HepG2 (cell line): ENCODE measurements around the gene USP5. TPM values are rescaled to one million over a fixed set of nuclear protein-coding genes. Genes with fewer than 3 reads are reported as not detected.
A peak's percentile ranks its signal among the peaks of the same experiment; 100 is the strongest.

Experiments
- RAD21 ChIP-seq: fragments of 450-650 bp; formaldehyde crosslinking; IDR thresholded peaks from 2 replicates; pipeline ENCODE4 v1.5.0; 2020; ENCODE audit warnings: mild to moderate bottlenecking
- ZNF431 ChIP-seq: sonication (generic); formaldehyde crosslinking; IDR thresholded peaks from 2 replicates; pipeline ENCODE4 v1.9.0; 2022; ENCODE audit warnings: missing genetic modification reagents, low read depth, mild to moderate bottlenecking, borderline replicate concordance
- ZNF629 ChIP-seq: sonication (generic); formaldehyde crosslinking; conservative IDR thresholded peaks from 2 replicates; pipeline ENCODE4 v1.5.0; 2020; ENCODE audit warnings: missing genetic modification reagents
- polyA plus RNA-seq, 8 experiments: library from polyadenylated mRNA; depleted of rRNA in 3 of 8; stranded (reverse) in 7 of 8; unstranded in 1 of 8; fragments of >200 nt; fragmentation: Illumina TruSeq in 4 of 8; extraction: Trizol in 4 of 8; gene quantifications; 2 replicates each; pipeline versions ENCODE4 v1.2.1 to v1.2.3, GENCODE V29; 2011 to 2016; ENCODE audit warnings: low read depth in 4 of 8, missing spikeins in 1 of 8, mixed read lengths in 1 of 8; ENCODE audit not compliant: insufficient read depth in 1 of 8
- total RNA-seq, 5 experiments: library from RNA; depleted of rRNA; stranded (reverse); fragments of >200 nt; fragmentation: Illumina TruSeq; extraction: Trizol; gene quantifications; 2 replicates each; pipeline ENCODE4 v1.2.3, GENCODE V29; 2016; ENCODE audit warnings: low read depth in 1 of 5
- TF ChIP-seq, protein P1 (sequence below), 2 experiments: sonication (generic) in 1 of 2; formaldehyde crosslinking in 1 of 2; IDR thresholded peaks; 2 replicates each; pipeline versions ENCODE4 v1.4.0 to v1.6.1; 2018 to 2020; ENCODE audit warnings: missing genetic modification reagents in 2 of 2, borderline replicate concordance in 1 of 2, low read depth in 1 of 2, mild to moderate bottlenecking in 1 of 2, missing biosample characterization in 1 of 2
- TF ChIP-seq, protein P2 (sequence below): sonication (generic); formaldehyde crosslinking; IDR thresholded peaks from 2 replicates; pipeline ENCODE4 v1.4.0; 2020; ENCODE audit warnings: missing genetic modification reagents
- TF ChIP-seq, protein P3 (sequence below): sonication (generic); formaldehyde crosslinking; IDR thresholded peaks from 2 replicates; pipeline ENCODE4 v1.4.0; 2020; ENCODE audit warnings: missing genetic modification reagents
- TF ChIP-seq, protein P4 (sequence below): sonication (generic); formaldehyde crosslinking; IDR thresholded peaks from 2 replicates; pipeline ENCODE4 v1.5.0; 2020; ENCODE audit warnings: missing genetic modification reagents, mild to moderate bottlenecking, borderline replicate concordance
- TF ChIP-seq, protein P5 (sequence below): sonication (generic); formaldehyde crosslinking; IDR thresholded peaks from 2 replicates; pipeline ENCODE4 v1.4.0; 2020; ENCODE audit warnings: mild to moderate bottlenecking, missing genetic modification reagents, borderline replicate concordance
- TF ChIP-seq, protein P6 (sequence below): sonication (generic); formaldehyde crosslinking; IDR thresholded peaks from 2 replicates; pipeline ENCODE4 v1.4.0; 2020; ENCODE audit warnings: mild to moderate bottlenecking, missing genetic modification reagents, borderline replicate concordance

The USP5 gene
- total and polyA plus RNA-seq, 2 of the 13 experiments (the other 11 are each of a cell fraction or from before 2014, with no cell fraction given), result 39.6 to 56.0 TPM

DNA sequence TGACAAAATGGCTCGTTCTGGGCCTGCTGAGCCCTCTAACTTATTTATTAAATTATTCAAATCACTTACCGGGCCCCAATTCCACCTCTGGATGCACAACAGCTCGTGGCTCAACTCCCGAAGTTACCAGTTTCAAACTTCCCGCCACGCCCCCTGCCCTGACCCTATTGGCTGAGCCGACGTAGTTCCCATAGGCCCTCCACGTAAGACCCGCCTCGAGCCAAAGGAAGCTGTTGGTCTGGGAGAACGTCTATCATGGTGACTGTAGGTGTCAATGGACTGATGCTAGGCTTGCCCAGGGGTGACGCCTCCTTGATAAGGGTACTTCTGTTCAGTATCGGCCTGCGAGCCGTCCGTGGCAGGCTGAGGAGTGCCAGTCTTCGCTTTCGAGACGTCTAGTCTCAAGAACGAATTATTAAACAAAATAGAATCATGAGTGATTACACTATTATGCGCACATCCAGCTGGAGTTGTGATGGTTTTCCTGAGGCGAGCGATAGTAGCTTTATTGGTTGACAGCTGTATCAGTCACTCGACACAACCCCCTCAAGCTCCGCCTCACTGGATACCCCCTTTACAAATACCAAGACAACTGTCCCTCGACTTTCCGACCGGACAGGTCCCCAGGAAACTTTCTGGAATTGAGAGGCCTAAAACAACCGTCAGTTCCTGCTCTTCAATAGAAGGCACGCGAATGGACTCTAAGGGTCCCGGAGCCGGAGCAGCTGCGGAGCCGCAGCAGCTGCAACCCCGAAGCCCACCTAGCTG, 613 bp upstream of the USP5 start, which contains the start of gene CDCA3 (continued):
- TF ChIP-seq, protein P1, sequence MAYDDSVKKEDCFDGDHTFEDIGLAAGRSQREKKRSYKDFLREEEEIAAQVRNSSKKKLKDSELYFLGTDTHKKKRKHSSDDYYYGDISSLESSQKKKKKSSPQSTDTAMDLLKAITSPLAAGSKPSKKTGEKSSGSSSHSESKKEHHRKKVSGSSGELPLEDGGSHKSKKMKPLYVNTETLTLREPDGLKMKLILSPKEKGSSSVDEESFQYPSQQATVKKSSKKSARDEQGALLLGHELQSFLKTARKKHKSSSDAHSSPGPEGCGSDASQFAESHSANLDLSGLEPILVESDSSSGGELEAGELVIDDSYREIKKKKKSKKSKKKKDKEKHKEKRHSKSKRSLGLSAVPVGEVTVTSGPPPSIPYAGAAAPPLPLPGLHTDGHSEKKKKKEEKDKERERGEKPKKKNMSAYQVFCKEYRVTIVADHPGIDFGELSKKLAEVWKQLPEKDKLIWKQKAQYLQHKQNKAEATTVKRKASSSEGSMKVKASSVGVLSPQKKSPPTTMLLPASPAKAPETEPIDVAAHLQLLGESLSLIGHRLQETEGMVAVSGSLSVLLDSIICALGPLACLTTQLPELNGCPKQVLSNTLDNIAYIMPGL (CRISPR knock-in tag; IDR thresholded peaks at IDR 0.05; ENCODE audit: borderline replicate concordance in 1 of 2, low read depth in 1 of 2), result no peak
- TF ChIP-seq ZNF431 (no peak; the same call in 1 of the 2 replicates), ZNF629 (CRISPR knock-in tag) (no peak), RAD21 (CRISPR knock-in tag) (no peak)
- TF ChIP-seq, protein P2, sequence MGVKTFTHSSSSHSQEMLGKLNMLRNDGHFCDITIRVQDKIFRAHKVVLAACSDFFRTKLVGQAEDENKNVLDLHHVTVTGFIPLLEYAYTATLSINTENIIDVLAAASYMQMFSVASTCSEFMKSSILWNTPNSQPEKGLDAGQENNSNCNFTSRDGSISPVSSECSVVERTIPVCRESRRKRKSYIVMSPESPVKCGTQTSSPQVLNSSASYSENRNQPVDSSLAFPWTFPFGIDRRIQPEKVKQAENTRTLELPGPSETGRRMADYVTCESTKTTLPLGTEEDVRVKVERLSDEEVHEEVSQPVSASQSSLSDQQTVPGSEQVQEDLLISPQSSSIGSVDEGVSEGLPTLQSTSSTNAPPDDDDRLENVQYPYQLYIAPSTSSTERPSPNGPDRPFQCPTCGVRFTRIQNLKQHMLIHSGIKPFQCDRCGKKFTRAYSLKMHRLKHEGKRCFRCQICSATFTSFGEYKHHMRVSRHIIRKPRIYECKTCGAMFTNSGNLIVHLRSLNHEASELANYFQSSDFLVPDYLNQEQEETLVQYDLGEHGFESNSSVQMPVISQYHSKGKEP (CRISPR knock-in tag), result no peak
- TF ChIP-seq, protein P3, sequence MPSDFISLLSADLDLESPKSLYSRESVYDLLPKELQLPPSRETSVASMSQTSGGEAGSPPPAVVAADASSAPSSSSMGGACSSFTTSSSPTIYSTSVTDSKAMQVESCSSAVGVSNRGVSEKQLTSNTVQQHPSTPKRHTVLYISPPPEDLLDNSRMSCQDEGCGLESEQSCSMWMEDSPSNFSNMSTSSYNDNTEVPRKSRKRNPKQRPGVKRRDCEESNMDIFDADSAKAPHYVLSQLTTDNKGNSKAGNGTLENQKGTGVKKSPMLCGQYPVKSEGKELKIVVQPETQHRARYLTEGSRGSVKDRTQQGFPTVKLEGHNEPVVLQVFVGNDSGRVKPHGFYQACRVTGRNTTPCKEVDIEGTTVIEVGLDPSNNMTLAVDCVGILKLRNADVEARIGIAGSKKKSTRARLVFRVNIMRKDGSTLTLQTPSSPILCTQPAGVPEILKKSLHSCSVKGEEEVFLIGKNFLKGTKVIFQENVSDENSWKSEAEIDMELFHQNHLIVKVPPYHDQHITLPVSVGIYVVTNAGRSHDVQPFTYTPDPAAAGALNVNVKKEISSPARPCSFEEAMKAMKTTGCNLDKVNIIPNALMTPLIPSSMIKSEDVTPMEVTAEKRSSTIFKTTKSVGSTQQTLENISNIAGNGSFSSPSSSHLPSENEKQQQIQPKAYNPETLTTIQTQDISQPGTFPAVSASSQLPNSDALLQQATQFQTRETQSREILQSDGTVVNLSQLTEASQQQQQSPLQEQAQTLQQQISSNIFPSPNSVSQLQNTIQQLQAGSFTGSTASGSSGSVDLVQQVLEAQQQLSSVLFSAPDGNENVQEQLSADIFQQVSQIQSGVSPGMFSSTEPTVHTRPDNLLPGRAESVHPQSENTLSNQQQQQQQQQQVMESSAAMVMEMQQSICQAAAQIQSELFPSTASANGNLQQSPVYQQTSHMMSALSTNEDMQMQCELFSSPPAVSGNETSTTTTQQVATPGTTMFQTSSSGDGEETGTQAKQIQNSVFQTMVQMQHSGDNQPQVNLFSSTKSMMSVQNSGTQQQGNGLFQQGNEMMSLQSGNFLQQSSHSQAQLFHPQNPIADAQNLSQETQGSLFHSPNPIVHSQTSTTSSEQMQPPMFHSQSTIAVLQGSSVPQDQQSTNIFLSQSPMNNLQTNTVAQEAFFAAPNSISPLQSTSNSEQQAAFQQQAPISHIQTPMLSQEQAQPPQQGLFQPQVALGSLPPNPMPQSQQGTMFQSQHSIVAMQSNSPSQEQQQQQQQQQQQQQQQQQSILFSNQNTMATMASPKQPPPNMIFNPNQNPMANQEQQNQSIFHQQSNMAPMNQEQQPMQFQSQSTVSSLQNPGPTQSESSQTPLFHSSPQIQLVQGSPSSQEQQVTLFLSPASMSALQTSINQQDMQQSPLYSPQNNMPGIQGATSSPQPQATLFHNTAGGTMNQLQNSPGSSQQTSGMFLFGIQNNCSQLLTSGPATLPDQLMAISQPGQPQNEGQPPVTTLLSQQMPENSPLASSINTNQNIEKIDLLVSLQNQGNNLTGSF (CRISPR knock-in tag), result no peak
- TF ChIP-seq, protein P4, sequence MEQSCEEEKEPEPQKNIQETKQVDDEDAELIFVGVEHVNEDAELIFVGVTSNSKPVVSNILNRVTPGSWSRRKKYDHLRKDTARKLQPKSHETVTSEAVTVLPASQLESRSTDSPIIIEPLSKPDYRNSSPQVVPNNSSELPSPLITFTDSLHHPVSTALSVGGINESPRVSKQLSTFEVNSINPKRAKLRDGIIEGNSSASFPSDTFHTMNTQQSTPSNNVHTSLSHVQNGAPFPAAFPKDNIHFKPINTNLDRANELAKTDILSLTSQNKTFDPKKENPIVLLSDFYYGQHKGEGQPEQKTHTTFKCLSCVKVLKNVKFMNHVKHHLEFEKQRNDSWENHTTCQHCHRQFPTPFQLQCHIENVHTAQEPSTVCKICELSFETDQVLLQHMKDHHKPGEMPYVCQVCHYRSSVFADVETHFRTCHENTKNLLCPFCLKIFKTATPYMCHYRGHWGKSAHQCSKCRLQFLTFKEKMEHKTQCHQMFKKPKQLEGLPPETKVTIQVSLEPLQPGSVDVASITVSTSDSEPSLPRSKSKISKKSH (CRISPR knock-in tag), result no peak
- TF ChIP-seq, protein P5, sequence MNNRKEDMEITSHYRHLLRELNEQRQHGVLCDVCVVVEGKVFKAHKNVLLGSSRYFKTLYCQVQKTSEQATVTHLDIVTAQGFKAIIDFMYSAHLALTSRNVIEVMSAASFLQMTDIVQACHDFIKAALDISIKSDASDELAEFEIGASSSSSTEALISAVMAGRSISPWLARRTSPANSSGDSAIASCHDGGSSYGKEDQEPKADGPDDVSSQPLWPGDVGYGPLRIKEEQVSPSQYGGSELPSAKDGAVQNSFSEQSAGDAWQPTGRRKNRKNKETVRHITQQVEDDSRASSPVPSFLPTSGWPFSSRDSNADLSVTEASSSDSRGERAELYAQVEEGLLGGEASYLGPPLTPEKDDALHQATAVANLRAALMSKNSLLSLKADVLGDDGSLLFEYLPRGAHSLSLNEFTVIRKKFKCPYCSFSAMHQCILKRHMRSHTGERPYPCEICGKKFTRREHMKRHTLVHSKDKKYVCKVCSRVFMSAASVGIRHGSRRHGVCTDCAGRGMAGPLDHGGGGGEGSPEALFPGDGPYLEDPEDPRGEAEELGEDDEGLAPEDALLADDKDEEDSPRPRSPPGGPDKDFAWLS (CRISPR knock-in tag), result no peak
- TF ChIP-seq, protein P6, sequence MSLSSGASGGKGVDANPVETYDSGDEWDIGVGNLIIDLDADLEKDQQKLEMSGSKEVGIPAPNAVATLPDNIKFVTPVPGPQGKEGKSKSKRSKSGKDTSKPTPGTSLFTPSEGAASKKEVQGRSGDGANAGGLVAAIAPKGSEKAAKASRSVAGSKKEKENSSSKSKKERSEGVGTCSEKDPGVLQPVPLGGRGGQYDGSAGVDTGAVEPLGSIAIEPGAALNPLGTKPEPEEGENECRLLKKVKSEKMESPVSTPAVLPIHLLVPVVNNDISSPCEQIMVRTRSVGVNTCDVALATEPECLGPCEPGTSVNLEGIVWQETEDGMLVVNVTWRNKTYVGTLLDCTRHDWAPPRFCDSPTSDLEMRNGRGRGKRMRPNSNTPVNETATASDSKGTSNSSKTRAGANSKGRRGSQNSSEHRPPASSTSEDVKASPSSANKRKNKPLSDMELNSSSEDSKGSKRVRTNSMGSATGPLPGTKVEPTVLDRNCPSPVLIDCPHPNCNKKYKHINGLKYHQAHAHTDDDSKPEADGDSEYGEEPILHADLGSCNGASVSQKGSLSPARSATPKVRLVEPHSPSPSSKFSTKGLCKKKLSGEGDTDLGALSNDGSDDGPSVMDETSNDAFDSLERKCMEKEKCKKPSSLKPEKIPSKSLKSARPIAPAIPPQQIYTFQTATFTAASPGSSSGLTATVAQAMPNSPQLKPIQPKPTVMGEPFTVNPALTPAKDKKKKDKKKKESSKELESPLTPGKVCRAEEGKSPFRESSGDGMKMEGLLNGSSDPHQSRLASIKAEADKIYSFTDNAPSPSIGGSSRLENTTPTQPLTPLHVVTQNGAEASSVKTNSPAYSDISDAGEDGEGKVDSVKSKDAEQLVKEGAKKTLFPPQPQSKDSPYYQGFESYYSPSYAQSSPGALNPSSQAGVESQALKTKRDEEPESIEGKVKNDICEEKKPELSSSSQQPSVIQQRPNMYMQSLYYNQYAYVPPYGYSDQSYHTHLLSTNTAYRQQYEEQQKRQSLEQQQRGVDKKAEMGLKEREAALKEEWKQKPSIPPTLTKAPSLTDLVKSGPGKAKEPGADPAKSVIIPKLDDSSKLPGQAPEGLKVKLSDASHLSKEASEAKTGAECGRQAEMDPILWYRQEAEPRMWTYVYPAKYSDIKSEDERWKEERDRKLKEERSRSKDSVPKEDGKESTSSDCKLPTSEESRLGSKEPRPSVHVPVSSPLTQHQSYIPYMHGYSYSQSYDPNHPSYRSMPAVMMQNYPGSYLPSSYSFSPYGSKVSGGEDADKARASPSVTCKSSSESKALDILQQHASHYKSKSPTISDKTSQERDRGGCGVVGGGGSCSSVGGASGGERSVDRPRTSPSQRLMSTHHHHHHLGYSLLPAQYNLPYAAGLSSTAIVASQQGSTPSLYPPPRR, result peak; percentile 29; the same call in 1 of the 2 replicates
